Measurements from ENCODE around the gene CBFB.
A peak's percentile ranks its signal among the peaks of the same experiment; 100 is the strongest.

CBFB gene

DNA sequence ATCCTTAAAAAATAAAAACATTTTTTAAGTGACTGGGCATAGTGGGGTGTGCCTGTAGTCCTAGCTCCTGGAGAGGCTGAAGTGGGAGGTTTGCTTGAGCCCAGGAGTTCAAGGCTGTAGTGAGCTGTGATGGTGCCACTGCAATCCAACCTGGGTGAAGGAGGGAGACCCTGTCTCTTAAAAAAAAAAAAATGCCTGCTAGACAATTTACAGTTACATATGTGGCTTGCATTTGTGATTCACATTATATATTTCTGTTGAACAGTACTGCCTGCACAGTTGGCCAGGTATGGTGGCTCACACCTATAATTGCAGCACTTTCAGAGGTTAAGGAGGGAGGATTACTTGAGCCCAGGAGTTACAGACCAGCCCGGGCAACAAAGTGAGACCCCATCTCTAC, 23.4 kb downstream of the CBFB start:
- no peak for DNase-seq

DNA sequence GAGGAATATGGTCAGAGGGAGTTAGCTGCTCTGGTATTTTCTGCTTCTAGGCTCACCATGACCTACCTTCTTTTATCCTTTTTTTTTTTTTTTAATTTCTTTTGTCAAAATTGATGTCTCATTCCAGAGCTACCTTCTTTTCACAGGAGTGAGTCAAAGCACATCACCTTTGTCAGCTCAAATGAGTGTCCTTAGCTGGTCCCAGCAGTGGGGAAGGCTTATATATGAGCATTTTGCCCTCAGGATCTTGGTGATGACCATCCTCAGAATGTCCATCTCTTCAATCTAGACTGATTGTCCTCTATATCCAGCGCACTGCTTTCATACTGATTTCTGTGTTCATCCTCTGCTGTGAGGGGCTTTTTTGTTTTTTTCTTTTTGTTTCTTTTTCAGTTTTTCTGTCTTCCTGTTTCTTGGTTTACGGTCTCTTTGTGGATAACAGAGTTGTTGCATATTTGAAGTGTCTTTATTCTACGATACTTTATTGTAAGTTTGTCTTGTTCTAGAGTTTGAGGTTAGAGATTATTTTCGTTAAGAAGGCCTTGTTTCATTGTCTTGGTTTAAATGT, 24.9 kb downstream of the CBFB start:
- DNase-seq, result no peak

DNA sequence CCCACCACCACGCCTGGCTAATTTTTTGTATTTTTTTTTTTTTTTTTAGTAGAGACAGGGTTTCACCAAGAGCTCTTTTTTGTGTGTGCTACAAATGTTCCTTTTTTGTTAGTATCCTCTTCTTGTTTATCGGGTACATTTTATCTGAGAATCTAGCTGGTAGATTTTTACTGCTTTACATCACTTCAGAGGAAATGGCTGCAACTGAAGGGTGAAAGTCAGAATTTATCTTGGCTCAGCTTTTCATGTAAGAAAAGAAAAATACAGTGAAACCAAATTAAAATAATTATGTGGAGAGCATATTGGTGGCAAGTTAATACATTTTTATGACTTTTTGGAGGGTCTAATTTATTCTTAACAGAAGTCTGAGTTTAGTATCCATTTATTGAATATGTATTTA, 26.0 kb downstream of the CBFB start:
- DNase-seq, result no peak

DNA sequence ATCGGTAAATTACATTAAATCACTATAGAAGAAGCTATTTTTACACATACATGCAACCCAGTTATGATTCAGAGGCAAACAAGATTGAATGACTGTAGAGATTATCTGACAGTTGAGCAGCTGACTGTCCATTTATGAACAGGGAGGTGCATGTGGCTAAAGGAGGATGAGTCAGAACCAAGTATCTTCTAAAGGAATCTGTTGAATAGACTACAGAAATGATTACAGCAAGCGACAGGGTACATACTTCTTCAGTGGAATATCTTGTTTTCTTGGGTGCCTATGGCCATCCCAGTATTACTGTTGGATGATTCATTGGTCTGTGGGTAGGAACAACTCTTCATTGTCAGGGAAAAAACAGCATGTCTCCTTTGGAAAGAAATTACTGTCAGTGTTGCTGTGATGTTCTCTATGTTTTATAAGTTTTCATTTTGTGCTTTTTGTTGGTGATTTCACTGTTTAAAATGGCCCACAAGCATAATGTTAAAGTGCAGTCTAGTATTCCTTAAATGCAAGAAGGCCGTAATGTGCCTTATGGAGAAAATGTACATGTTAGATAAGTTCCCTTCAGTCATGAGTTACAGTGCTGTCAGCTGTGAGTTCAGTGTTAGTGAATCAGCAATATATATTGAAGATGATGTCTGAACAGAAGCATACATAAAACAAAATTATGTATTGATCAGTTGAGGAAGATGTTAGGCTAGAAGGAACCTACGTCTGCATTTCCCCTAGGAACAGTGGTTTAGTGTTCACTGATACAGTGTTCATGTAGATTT, 27.0 kb downstream of the CBFB start:
- no peak for DNase-seq

DNA sequence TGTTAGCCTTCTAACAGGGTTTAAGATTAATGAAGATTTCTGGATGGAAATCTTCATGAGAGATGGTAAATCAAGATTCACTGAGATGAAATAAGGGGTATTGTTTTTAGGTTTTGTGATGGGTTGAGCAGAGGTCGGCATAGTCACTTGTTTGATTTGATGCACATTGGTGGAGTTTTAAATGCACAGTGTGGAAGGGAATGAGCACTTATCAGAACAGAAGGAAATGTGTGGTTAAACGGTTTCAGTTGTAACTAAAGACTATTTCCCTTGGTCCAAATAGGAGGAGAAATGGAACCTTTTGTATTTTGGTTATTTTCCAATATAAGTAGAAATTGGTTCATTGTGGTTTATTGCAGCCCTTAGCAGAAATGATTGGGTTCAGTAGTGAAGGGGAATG, 34.1 kb downstream of the CBFB start:
- no peak for DNase-seq

DNA sequence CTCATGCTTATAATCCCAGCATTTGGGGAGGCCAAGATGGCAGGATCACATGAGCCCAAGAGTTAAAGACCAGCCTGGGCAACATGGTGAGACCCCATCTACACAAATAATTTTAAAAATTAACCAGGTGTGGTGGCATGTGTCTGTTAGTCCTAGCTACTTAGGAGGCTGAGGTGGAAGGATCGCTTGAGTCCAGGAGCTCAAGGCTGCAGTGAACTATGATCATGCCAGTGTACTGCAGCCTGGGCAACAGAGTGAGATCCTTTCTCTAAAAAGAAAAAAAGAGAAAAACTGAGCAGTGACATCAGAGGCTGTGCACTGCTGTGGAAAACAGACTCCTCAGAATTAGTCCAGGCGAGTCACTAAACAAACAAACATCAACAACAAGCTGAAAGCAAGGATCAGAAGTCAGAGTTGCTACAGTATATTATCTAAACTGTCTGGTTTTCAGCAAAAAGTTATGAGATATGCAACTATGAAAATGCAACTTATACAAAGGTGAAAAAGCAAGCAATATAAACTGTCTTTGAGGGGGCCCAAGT, 39.3 kb downstream of the CBFB start:
- no peak for DNase-seq

DNA sequence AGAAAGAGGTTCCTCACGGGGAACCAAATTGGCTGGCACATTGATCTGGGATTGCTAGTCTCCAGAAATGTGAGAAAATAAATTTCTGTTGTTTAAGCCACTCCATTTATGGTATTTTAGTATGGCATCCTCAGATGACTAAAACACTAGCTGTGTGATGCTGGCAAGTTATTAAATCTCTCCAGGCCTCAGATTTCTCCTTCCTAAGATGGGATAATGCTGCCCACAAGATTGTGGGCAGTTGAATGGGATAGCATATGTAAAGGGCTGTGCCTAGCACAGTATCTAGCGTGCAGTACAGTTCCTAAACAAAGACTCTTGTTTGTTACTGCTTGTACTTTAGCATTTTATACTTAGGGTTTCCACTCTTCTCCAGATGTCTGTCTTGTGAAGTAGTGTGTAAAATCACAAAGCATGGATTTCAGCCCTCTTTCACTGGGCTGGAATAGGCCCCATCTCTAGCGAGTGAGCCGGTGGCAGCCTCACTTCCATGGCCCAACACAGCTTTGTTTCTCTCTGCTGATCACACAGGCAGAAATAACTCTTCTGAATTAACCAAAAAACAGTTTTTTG, 42.6 kb downstream of the CBFB start:
- DNase-seq, result no peak

DNA sequence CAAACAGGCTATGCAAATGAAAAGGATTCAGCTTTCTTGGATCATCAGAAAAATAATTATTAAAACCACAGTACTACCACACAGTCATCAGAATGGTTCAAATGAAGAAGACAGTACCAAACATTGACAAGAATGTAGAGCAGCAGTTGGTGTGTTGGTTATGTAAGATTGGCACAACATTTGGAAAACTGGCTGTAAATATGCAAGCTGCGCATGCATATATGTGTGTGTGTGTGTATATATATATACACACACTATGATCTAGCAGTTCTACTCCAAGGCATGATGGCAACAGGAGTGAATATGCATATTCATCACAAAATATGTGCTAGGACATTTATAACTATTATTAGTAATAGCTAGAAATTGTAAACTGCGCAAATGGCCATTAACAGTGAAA, 46.4 kb downstream of the CBFB start:
- DNase-seq, result no peak

DNA sequence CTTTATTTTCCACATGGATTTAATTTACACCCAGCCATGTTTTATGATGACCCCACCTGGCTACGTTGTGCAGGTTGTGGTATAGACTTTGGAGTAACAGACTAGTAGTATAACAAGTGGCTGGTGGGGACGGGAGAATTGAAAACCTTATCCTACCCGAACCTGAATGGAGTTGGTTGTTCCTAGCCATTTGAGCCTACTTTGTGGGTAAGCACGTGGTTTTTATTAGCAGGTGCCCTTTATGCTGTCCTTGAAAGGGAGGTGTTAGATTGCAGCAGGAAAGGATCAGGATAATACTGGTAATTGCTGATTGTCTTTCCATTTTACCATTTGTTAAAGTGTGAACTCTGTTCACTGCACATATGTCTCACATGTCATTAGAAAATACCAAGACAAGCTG, 48.9 kb downstream of the CBFB start:
- peak; percentile 67 for DNase-seq

DNA sequence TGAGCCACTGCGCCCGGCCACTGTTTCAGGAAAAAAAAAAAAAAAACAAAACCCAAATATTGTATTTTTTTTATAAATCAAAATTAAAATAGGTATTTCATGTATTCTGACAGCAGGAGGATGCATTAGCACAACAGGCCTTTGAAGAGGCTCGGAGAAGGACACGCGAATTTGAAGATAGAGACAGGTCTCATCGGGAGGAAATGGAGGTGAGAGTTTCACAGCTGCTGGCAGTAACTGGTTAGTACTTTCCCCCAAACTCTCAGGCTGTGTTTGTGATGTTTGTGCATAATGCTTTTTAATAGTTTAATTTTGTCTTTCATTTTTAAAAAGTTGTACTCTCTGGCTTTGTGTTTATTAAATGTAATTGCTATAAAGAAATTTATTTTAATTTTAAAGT, 53.2 kb downstream of the CBFB start:
- no peak for DNase-seq

DNA sequence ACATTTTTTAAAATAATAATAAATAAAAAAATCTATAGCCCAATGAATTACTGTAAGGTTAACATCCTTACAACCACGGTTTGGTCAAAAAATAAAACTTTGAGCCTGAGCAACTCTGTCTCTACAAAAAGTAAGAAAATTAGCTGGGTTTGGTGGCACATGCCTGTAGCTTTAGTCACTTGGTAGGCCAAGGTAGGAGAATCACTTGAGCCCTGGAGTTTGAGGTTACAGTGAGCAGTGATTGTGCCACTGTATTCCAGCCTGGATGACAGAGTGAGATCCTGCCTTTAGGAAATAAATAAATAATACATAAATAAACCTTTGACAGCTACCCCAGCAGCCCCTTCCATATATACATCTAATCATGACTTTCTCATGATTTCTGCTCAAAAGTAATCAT, 53.9 kb downstream of the CBFB start:
- no peak for DNase-seq

DNA sequence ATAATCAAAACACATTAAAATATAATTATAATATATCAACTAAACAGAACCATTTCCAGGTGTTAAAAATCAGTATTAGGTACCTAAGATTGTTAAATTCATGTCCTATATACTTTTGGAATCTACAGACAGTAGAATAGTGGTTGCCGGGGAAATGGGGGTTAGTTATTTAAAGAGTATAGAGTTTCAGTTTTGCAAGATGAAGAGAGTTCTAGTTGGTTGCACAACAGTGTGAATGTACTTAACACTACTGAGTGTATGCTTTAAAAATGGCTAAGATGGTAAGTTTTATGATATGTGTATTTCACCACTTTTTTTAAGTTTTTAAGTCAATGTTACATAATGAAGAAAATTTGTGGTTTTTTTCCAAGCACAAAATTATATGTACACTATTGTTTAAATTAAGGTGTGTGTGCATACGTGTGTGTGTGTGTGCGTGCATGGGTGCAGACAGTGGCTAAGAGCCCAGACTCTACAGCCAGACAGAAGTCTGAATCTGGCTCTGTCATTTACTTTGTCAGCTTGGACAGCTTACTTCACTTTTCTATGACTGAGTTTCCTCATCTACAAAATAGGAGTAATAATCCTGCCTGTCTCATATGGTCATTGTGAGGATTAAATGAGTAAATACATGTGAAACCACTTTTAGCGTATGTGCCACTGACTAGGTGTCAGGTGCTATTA, 55.5 kb downstream of the CBFB start:
- no peak for DNase-seq

DNA sequence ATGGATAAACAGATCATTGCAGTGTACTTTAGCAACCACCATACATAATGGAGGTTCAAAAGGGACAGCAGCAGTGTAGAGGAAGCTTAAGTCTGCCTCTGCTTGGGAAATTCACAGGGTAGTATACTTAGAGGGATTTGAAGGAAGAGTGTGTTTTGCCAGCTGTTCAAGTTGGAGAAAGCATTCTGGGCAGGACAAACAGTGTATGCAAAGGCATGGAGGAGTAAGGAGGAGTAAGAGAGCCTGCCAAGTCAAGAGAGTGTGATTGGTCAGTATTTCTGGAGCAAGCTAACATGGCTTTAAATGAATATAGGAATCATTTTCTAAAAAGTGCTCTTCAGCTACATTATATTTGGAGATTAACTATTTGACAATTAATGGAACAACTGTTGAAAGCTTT, 57.9 kb downstream of the CBFB start:
- no peak for DNase-seq

DNA sequence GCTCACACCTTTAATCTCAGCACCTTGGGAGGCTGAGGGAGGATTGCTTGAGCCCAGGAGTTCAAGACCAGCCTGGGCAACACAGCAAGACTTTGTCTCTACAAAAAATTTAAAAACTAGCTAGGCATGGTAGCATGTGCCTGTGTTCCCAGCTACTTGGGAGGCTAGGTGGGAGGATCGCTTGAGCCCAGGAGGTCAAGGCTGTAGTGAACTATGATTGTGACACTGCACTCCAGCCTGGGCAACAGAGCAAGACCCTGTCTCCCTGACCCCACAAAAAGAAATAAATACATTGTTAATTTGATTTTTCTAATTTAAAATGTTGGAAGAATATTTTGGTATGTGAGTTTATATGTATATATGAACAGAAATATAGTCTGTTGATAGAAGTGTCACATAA, 58.3 kb downstream of the CBFB start:
- no peak for DNase-seq

DNA sequence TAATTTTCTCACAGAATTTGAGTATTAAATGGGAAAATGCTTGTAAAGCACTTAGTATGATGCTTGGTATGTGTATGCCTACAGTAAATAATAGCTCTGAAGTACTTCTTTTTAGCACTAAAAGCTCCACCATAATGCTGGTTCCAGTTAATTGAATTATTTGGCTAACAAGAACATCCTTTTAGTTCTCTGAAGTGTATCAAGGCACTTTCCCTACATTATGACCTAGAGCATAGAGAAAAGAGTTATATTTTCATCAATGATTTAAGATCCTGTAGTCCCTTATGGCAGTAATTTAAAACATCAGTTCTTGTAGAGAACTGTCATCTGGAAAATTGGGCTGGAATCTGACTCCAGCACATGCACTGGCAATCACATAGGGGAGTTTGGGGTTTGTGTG, 58.9 kb downstream of the CBFB start:
- DNase-seq, result no peak

DNA sequence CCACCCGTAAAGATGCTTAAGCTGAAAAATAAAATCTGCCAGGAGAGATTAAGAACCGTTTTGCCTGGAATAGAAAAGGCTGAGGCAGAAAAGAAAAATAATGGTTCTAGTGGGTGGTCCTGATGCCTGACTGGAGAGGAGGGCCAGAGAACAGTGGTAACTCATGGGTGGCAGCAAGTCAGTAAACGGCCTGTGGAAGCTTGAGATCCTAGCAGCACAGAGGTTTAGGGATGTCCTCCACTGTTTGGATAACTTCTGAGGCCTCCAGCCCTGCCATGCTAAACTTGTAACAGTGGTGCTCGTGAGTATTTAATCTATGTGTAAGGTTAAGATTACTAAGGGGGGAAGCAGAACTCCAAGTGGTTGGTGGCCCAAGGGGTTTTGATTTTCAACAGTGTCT, 59.6 kb downstream of the CBFB start:
- DNase-seq, result no peak

DNA sequence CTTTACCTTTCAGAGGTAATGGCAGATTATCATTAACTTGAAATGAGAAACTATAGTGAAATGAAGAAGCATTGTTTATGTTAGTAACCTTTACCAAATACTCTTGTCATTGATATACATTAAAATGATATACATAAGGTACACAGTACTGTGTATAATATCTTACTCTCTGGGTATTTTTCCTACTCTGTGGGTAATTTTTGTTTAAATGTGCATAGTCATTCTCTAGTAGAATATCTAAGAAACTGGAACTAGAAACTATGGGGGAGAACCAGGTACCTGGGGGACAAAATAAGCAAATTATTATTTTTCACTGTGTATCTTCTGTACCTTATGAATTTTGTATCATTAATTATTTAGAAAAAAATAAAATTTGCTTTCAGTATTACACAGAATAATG, 60.2 kb downstream of the CBFB start:
- DNase-seq, result no peak

DNA sequence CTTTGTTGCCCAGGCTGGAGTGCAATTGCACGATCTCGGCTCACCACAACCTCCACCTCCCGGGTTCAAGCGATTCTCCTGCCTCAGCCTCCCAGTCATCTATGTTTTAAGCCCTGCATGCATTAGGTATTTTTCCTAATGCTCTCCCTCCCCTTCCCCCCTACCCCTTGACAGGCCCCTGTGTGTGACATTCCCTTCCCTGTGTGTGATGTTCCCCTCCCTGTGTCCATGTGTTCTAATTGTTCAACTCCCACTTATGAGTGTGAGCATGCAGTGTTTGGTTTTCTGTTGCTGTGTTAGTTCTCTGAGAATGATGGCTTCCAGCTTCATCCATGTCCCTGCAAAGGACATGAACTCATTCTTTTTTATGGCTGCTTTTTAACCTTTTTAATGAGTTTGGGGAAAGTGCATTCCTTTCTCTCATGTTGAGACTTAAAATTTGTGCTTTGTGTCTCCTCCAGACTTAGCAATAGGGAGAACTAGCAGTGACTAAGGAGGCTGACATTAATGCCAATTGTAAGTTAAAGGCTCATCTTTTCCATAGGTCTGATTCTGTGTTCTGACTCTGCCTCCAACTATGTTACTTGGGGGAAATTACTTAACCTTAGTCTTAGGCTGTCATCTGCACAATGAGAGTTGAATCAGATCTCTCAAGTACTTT, 63.1 kb downstream of the CBFB start:
- no peak for DNase-seq

DNA sequence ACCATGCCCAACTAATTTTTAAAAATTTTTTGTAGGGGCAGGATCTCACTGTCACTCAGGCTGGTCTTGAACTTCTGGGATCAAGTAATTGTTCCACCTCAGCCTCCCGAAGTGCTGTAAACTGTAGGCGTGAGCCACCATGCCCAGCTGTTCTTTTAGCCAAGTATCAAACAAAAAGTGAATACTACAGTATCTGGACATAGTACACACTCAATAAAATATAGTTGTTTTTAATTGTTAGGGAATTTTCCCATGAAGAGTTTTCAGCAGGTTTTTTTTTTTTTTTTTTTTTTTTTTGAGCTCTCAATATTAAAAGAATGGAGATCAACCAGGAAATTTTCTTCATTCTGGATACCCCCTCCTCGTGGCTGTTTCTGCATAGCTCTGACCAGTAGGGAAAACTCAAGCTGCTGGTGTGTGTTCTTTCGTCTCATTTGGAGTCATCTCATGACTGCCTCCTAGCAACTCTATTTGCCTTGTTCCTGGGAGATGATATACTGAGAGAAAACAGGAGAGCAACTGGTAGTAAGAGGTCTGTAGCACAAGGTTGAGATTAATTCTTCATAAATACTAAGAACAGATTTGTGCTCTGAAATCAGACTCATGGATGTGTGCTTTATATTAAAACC, 64.3 kb downstream of the CBFB start:
- no peak for DNase-seq

DNA sequence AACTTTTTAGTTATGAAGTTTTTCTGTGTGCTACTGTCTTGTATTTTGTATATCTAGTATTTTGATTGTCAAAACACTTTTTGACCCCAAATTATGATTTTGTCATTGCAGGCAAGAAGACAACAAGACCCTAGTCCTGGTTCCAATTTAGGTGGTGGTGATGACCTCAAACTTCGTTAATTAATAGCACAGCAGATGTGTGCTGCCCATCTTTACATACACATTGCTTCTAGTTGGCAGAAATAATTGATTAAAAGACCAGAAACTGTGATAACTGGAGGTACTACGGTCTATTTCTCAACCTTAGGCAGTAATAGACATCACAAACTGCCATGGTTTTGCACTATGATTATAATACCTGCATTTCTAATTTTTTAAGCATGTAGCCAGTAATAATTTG, 69.7 kb downstream of the CBFB start:
- DNase-seq, result no peak

DNA sequence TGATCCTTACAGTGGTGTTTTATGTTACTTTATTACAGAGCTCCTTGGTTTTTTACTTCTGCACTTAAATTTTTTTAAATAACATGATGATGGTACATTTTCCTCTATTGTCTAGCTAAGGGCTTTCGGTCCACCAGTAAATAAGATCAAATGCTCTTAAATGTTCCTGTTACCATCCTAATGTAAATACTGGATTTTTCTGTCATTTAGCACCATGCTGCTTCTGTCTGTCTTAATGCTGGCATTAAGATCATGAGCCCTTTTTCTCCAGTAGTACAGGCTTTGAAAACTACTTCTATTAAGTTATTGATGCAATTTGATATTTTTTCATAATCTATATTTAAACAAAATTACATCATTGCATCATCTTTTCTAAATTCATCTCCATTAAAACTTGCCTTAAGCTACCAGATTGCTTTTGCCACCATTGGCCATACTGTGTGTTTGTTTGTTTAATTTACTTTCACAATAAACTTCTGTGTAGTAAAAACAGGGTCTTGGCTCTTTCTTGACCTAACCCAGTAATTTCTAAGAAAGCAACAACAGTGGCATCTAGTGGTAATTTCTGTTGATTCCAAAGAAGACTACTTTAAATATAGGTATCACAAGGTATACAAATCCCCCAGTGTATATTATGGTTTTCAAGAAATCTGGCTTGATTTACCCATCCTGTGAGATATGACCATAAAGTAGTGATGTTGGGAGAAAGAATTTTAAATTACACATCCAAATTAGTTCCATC, 71.8 kb downstream of the CBFB start:
- DNase-seq, result no peak
